Gastrocnemius medialis (tissue), 4 donors: Measurements from ENCODE around the gene ALKBH6. TPM values are rescaled to one million over a fixed set of nuclear protein-coding genes. Genes with fewer than 3 reads are reported as not detected.

Experiments
- ATAC-seq, 2 donors: fragments of 150-250 bp; one replicate each; pipeline ENCODE4 v1.9.1; 2016
- DNase-seq, 2 donors: peaks; one replicate each; pipeline ENCODE4 v3.0.0-alpha.2; 2019
- H3K27ac ChIP-seq, 4 donors: fragments of 200-600 bp; sonication (generic); 1 replicate in 1 of 4; 2 replicates in 3 of 4; pipeline ENCODE4 v1.5.1; 2016 to 2018; ENCODE audit warnings: mild to moderate bottlenecking in 2 of 4, moderate library complexity in 1 of 4
- H3K27me3 ChIP-seq, 3 donors: fragments of 200-600 bp; sonication (generic) in 2 of 3; 1 replicate in 1 of 3; 2 replicates in 2 of 3; pipeline versions ENCODE4 v1.5.1 to v1.6.0; 2016 to 2019; ENCODE audit warnings: mild to moderate bottlenecking in 1 of 3, moderate library complexity in 1 of 3
- H3K36me3 ChIP-seq, 2 donors: fragments of 200-600 bp; sonication (generic) in 1 of 2; one replicate each; pipeline ENCODE4 v1.5.1; 2017 to 2018
- H3K4me1 ChIP-seq, 2 donors: fragments of 200-600 bp; sonication (generic) in 1 of 2; one replicate each; pipeline ENCODE4 v1.5.1; 2016 to 2017; ENCODE audit warnings: mild to moderate bottlenecking in 2 of 2
- H3K4me3 ChIP-seq, 4 donors: fragments of 200-600 bp; sonication (generic) in 3 of 4; 1 replicate in 1 of 4; 2 replicates in 3 of 4; pipeline ENCODE4 v1.5.1; 2016 to 2019; ENCODE audit warnings: mild to moderate bottlenecking in 2 of 4
- H3K9me3 ChIP-seq, 3 donors: fragments of 200-600 bp; sonication (generic) in 2 of 3; 1 replicate in 1 of 3; 2 replicates in 2 of 3; pipeline ENCODE4 v1.5.1; 2016 to 2019
- POLR2A ChIP-seq, 2 donors: fragments of 450-650 bp; IDR thresholded peaks; one replicate each; pipeline ENCODE4 v1.6.1; 2017; ENCODE audit warnings: antibody characterized with exemption in 2 of 2, mild to moderate bottlenecking in 2 of 2, moderate library complexity in 2 of 2
- in situ Hi-C, 4 donors: fragments of 200-750 bp; cut with MboI; loops; one replicate each; pipeline versions ENCODE4 v1.15.0 to v1.8.0; 2017; ENCODE audit warnings: low sequenced_read_pairs in 4 of 4
- intact Hi-C: fragments of 100-400 bp; cut with DNase I; formaldehyde crosslinking; loops from one replicate; pipeline ENCODE4 v1.15.1; 2023; ENCODE audit warnings: low total_unique reads
- total RNA-seq, 4 donors: library from RNA; depleted of rRNA; stranded (reverse); fragments of >200 nt; gene quantifications; one replicate each; pipeline versions ENCODE4 v1.1.0 to v1.2.3, GENCODE V29; 2016
- TF ChIP-seq, protein P1 (sequence below), 5 experiments: fragments of 450-650 bp in 3 of 5; fragments of 200-600 bp in 2 of 5; sonication (generic) in 2 of 5; IDR thresholded peaks in 4 of 5; conservative IDR thresholded peaks in 1 of 5; 1 replicate in 4 of 5; 2 replicates in 1 of 5; pipeline ENCODE4 v1.5.1; 2016 to 2019; ENCODE audit warnings: antibody characterized with exemption in 5 of 5, mild to moderate bottlenecking in 3 of 5, moderate library complexity in 3 of 5

The ALKBH6 gene
- total RNA-seq, 4 donors from 2014 or later, result 10.6 to 50.1 (median 19.0) TPM

DNA sequence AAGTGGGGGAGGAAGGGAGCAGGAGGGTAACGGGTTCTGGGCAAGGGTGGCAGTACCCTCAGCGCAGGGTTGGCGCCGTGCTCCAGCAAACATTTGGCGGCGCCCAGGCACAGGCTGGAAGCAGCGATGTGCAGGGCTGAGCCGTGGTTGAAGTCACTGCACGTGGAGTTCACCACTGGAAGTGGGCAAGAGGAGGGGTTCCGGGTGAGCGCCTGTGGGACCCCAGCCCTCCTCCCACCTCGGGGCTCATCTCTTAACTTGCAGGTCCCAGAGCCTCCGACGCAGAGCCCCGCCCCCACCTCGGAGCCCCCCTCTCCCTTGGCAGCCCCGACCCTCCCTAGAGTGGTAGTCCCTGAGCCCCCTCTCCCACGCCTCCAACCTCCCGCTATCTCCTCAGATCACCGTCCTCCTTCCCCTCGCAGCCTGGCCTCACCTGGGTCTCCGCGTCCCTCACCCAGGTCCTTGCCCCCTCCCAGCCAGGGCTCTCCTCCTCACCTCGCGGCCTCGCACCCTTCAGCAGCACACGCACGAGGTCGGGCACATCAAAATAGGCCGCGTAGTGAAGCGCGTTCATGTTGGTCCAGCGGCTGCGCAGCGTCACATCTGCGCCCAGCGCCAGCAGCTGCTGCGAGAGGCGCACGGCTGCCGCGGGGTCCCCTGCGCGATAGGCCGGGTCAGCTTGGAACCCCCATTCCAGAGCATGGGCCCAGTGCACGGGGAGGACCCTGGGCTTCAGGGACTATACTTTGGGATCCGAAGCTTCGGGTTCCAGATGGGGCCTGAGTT, 12.3 kb upstream of the ALKBH6 start:
- Histone ChIP-seq H3K27ac (no peak overlapping the region), H3K4me3 (no peak overlapping the region), H3K9me3 (no peaks in the 10 kb centered on the region), H3K4me1 (no peaks in the 10 kb centered on the region), H3K27me3 (no peaks in the 10 kb centered on the region), H3K36me3 (peaks cover 0 to 5% of the 10 kb centered on the region in 2 donors)
- intact Hi-C loops, result no loop called here
- DNase-seq (no peak), ATAC-seq (no peak)
- TF ChIP-seq POLR2A (IDR thresholded peaks at IDR 0.05), result no peak
- TF ChIP-seq, protein P1, sequence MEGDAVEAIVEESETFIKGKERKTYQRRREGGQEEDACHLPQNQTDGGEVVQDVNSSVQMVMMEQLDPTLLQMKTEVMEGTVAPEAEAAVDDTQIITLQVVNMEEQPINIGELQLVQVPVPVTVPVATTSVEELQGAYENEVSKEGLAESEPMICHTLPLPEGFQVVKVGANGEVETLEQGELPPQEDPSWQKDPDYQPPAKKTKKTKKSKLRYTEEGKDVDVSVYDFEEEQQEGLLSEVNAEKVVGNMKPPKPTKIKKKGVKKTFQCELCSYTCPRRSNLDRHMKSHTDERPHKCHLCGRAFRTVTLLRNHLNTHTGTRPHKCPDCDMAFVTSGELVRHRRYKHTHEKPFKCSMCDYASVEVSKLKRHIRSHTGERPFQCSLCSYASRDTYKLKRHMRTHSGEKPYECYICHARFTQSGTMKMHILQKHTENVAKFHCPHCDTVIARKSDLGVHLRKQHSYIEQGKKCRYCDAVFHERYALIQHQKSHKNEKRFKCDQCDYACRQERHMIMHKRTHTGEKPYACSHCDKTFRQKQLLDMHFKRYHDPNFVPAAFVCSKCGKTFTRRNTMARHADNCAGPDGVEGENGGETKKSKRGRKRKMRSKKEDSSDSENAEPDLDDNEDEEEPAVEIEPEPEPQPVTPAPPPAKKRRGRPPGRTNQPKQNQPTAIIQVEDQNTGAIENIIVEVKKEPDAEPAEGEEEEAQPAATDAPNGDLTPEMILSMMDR (IDR thresholded peaks at IDR 0.05 in 4 of 5, conservative IDR thresholded peaks at IDR 0.05 in 1 of 5), result no peak
- in situ Hi-C loops, result no loop called here

DNA sequence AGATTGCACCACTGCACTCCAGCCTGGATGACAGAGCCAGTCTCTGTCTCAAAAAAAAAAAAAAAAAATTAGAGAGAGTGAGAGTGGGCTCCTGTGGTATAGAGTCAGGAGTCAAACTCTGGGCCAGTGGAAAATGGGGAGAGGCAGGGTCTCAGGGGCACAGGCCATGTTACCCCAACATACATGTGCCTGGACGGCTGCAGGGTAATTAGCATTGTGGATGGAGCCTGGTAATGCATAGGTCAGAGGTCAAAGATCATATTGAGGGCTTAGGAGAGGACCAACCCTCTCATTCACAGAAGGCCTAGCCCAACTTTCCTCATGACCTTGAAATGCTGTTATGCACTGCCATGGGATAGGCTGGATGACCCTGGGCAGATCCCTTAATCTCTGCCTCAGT, 11.5 kb upstream of the ALKBH6 start:
- Histone ChIP-seq H3K4me3 (no peak overlapping the region), H3K27me3 (no peaks in the 10 kb centered on the region), H3K36me3 (peaks cover 0 to 5% of the 10 kb centered on the region in 2 donors), H3K9me3 (no peaks in the 10 kb centered on the region), H3K27ac (no peak overlapping the region), H3K4me1 (no peaks in the 10 kb centered on the region)
- in situ Hi-C loops, result no loop called here
- ATAC-seq (no peak), DNase-seq (no peak)
- TF ChIP-seq, protein P1 (IDR thresholded peaks at IDR 0.05 in 4 of 5, conservative IDR thresholded peaks at IDR 0.05 in 1 of 5), result no peak
- TF ChIP-seq POLR2A (IDR thresholded peaks at IDR 0.05), result no peak
- intact Hi-C loops, result no loop called here

DNA sequence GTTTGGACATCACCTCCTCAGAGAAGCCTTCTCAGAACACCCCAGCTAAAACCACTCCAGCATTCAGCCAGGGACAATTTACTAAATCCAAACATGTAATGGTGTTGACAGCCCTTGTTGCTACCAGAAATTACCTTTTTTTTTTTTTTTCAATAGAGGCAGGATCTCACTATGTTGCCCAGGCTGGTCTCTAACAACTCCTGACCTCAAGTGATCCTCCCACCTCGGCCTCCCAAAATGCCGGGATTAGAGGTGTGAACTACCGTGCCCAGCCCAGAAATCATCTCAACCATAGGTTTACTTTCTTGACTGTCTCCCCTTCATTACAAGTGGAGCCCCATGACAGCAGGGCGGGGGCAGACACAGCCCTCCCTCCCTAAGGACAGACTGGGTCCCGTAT, 9.4 kb upstream of the ALKBH6 start:
- in situ Hi-C loops (no loop called here), intact Hi-C loops (no loop called here)
- TF ChIP-seq POLR2A (IDR thresholded peaks at IDR 0.05), result no peak
- TF ChIP-seq, protein P1 (IDR thresholded peaks at IDR 0.05 in 4 of 5, conservative IDR thresholded peaks at IDR 0.05 in 1 of 5), result no peak
- no peak for ATAC-seq
- H3K27me3 ChIP-seq, result no peaks in the 10 kb centered on the region
- no peak for DNase-seq
- H3K4me3 ChIP-seq, result no peak overlapping the region
- H3K9me3 ChIP-seq, result no peaks in the 10 kb centered on the region
- H3K4me1 ChIP-seq, result no peaks in the 10 kb centered on the region
- H3K36me3 ChIP-seq, result peaks cover 0 to 5% of the 10 kb centered on the region in 2 donors
- H3K27ac ChIP-seq, result no peak overlapping the region

DNA sequence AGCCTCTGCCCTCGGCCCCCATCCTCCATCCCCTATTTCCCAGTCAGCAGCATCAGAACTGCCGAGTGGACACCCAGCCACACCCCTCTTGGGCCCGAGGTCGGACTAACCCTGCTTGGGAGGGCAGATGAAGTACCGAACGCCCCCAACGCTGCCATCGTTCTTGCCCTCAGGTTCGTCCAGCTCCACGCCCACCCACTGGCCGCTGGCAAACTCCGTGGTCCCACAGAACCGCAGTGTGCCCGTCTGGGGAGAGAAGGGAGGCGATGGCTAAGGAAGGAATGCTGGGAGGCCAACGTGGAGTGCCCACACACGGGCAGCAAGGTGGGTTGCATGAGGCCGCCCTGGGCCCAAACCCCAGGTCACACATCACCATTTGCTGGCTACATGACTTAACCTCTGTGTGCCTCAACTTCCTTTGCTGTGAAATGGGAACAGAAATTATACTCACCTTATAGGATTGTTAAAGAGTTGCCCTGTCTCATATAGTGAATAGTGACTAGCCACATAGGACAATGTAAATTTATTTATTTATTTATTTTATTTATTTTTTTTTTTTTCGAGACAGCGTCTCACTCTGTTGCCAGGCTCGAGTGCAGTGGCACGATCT, 5.2 kb upstream of the ALKBH6 start:
- intact Hi-C loops (no loop called here), in situ Hi-C loops (no loop called here)
- peaks cover 0 to 2% of the 10 kb centered on the region in 2 donors for H3K36me3 ChIP-seq
- no peak overlapping the region for H3K4me3 ChIP-seq
- DNase-seq (no peak), ATAC-seq (no peak)
- H3K9me3 ChIP-seq, result no peaks in the 10 kb centered on the region
- no peak overlapping the region for H3K27ac ChIP-seq
- TF ChIP-seq POLR2A (IDR thresholded peaks at IDR 0.05), result no peak
- TF ChIP-seq, protein P1 (IDR thresholded peaks at IDR 0.05 in 4 of 5, conservative IDR thresholded peaks at IDR 0.05 in 1 of 5), result no peak
- H3K27me3 ChIP-seq, result no peaks in the 10 kb centered on the region
- peaks cover 0 to 4% of the 10 kb centered on the region in 2 donors for H3K4me1 ChIP-seq
